Measurements from ENCODE around the gene RPP21.

Gene RPP21

DNA sequence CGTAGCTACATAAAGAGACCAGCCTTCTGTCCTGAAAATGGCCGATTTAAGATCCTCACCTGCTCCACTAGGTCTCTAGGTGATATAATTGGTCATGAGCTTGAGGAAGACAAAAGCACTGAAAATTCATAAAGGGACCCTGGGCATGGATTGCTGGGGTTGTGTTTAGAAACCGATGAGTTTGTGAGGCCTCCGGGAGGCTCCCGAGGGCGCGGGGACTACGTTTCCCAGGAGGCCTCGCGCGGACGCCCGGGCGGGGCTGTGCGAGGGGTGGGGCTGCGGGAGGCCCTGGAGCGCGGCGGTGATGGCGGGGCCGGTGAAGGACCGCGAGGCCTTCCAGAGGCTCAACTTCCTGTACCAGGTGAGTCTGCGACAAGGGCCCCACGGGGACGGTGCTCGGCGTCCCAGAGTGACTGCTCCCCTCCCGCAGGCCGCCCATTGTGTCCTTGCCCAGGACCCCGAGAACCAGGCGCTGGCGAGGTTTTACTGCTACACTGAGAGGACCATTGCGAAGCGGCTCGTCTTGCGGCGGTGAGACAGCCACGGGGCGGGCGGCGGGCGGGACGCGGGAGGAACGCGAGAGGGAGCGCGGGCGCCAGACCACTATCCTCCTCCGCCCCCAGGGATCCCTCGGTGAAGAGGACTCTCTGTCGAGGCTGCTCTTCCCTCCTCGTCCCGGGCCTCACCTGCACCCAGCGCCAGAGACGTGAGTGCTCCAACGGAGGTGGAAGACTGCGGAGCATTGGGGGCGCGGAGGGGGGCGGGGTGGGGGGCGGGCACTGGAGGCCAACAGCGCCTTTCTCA, at the start of gene RPP21:
Gene RPP21 (plus strand): TSS at position 289 of the 804 bp plus-strand sequence. CDS start 16 bp downstream, at position 305.
- Histone ChIP-seq H3K27me3 (ENCODE audit: insufficient read depth, low read length) (no peaks in the 10 kb centered on the region), H3K4me3 (ENCODE audit: low read length) (peak within 1 kb of the TSS; percentile 86), H3K36me3 (ENCODE audit: insufficient read depth, low read depth, low read length) (peaks cover 35% of the 10 kb centered on the region), H3K27ac (ENCODE audit: low read length) (peak within 1 kb of the TSS; percentile 87), H3K4me1 (ENCODE audit: insufficient read depth, low read length) (0 out of 2 replicates have a peak, but pooled peaks cover 3% of the 10 kb centered on the region), H3K9ac (ENCODE audit: low read depth, low read length) (peak within 1 kb of the TSS; percentile 91; the same call in 1 of the 2 replicates), H3K9me3 (ENCODE audit: insufficient read depth, low read depth, low read length) (no peaks in the 10 kb centered on the region)

DNA sequence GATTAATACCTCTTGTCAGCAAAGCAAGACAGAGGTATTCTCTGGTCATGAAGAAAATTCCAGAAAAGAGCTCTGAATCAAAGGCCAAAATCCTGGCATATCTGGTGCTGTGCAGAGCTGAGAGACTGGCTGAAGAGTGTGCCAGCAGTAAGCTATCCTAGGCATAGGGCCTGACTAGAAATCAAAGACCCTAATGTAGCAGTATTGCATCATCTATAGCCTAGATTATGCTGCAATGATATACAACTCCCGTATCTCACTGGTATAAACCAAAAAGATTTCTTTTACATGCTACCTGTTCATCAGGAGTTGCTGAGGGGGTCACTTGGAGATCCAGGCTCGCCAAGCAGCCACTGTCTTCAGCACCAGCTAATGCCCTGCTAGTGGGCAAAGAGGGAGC, 49.1 kb upstream of the RPP21 start:
- no peak overlapping the region for H3K27ac ChIP-seq (ENCODE audit: low read length)
- peaks cover 60% of the 10 kb centered on the region for H3K36me3 ChIP-seq (ENCODE audit: insufficient read depth, low read depth, low read length)
- H3K9ac ChIP-seq (ENCODE audit: low read depth, low read length), result no peak overlapping the region
- no peak overlapping the region for H3K4me3 ChIP-seq (ENCODE audit: low read length)
- peaks cover 73% of the 10 kb centered on the region for H3K9me3 ChIP-seq (ENCODE audit: insufficient read depth, low read depth, low read length)
- no peaks in the 10 kb centered on the region for H3K4me1 ChIP-seq (ENCODE audit: insufficient read depth, low read length)
- no peaks in the 10 kb centered on the region for H3K27me3 ChIP-seq (ENCODE audit: insufficient read depth, low read length)

DNA sequence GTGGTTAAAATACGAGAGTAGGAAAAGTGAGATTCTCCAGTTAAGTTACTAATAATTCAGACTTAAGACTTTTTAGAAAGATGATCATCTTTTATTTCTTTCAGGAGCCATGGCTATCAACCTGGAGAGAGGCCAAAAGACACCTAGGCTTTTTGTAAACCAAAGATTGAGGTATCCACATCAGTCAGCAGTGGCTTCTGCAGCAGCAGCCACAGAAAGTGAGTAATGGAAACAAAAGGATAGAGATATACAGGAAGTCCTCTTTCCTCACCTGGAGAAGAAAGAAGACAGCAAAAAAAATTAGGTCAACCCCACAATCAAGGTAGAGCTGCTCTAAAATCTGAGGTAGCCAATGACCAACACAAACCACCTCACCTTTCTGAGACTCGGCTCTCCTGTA, 41.0 kb upstream of the RPP21 start:
- Histone ChIP-seq H3K27me3 (ENCODE audit: insufficient read depth, low read length) (no peaks in the 10 kb centered on the region), H3K4me3 (ENCODE audit: low read length) (no peak overlapping the region), H3K27ac (ENCODE audit: low read length) (no peak overlapping the region), H3K9ac (ENCODE audit: low read depth, low read length) (no peak overlapping the region), H3K4me1 (ENCODE audit: insufficient read depth, low read length) (no peaks in the 10 kb centered on the region), H3K9me3 (ENCODE audit: insufficient read depth, low read depth, low read length) (peaks cover 59% of the 10 kb centered on the region), H3K36me3 (ENCODE audit: insufficient read depth, low read depth, low read length) (peaks cover 73% of the 10 kb centered on the region)

DNA sequence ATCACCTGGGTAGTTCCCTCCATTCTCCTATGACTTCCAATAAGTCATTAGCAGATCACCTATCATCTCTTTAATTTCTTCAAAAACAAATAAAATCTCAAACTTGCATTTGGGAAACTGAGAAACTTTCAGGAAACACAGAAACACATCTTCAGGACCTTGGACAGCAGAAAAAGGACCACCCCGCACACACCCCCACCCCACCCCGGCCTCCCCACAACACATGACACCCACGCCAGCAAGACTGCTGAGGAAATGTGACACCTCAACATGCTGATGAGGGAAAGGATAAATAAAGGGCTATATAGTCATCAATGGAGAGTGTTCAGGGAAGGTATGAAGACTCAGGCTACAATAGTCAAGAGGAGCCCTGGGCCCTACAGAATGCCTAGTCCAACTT, 33.9 kb upstream of the RPP21 start:
- Histone ChIP-seq H3K4me1 (ENCODE audit: insufficient read depth, low read length) (no peaks in the 10 kb centered on the region), H3K4me3 (ENCODE audit: low read length) (no peak overlapping the region), H3K27me3 (ENCODE audit: insufficient read depth, low read length) (no peaks in the 10 kb centered on the region), H3K27ac (ENCODE audit: low read length) (no peak overlapping the region), H3K36me3 (ENCODE audit: insufficient read depth, low read depth, low read length) (peaks cover 70% of the 10 kb centered on the region), H3K9ac (ENCODE audit: low read depth, low read length) (no peak overlapping the region), H3K9me3 (ENCODE audit: insufficient read depth, low read depth, low read length) (no peaks in the 10 kb centered on the region)

DNA sequence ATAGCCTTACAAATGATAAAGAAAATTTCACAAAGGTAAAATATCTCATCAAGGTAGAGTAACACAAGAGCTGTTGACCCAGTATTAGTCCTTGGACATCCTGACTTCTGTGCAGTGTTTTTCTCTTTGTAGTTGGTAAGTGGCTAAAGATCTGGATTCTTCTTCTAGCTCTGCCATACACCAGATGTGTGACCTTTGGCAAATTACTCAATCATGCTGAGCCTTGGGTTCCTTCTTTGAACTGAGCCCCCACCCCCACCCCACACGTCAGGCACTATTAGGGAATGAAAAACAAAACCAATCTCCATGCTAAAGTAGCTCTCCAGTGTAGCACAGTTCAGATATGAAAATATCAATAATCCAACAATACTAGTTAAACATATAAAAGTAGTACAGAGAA, 33.3 kb upstream of the RPP21 start:
- H3K4me1 ChIP-seq (ENCODE audit: insufficient read depth, low read length), result no peaks in the 10 kb centered on the region
- no peaks in the 10 kb centered on the region for H3K9me3 ChIP-seq (ENCODE audit: insufficient read depth, low read depth, low read length)
- no peak overlapping the region for H3K9ac ChIP-seq (ENCODE audit: low read depth, low read length)
- no peak overlapping the region for H3K4me3 ChIP-seq (ENCODE audit: low read length)
- H3K36me3 ChIP-seq (ENCODE audit: insufficient read depth, low read depth, low read length), result peaks cover 70% of the 10 kb centered on the region
- H3K27me3 ChIP-seq (ENCODE audit: insufficient read depth, low read length), result no peaks in the 10 kb centered on the region
- H3K27ac ChIP-seq (ENCODE audit: low read length), result no peak overlapping the region

DNA sequence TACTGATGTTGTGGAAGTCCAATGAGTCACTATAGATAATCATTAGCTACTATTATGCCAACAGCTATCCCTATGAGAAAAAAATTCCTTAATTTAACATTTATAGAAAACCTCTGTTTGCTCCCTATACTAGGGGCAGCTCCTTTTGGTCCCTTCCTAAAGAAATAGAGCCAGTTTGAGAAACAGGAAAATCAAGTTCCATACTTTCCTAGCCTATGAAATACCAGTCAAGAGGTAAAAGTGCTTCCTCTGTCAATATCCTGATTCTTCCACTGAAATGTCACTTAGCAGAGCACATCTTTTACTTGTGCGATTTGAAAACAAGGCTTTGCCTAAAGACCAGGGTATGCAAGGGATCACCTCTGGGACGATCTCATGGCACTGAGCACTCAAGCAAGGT, 32.7 kb upstream of the RPP21 start:
- H3K9me3 ChIP-seq (ENCODE audit: insufficient read depth, low read depth, low read length), result no peaks in the 10 kb centered on the region
- H3K4me1 ChIP-seq (ENCODE audit: insufficient read depth, low read length), result no peaks in the 10 kb centered on the region; the same call in 1 of the 2 replicates
- H3K9ac ChIP-seq (ENCODE audit: low read depth, low read length), result no peak overlapping the region
- H3K36me3 ChIP-seq (ENCODE audit: insufficient read depth, low read depth, low read length), result peaks cover 67% of the 10 kb centered on the region
- H3K27me3 ChIP-seq (ENCODE audit: insufficient read depth, low read length), result no peaks in the 10 kb centered on the region
- no peak overlapping the region for H3K27ac ChIP-seq (ENCODE audit: low read length)
- no peak overlapping the region for H3K4me3 ChIP-seq (ENCODE audit: low read length)

DNA sequence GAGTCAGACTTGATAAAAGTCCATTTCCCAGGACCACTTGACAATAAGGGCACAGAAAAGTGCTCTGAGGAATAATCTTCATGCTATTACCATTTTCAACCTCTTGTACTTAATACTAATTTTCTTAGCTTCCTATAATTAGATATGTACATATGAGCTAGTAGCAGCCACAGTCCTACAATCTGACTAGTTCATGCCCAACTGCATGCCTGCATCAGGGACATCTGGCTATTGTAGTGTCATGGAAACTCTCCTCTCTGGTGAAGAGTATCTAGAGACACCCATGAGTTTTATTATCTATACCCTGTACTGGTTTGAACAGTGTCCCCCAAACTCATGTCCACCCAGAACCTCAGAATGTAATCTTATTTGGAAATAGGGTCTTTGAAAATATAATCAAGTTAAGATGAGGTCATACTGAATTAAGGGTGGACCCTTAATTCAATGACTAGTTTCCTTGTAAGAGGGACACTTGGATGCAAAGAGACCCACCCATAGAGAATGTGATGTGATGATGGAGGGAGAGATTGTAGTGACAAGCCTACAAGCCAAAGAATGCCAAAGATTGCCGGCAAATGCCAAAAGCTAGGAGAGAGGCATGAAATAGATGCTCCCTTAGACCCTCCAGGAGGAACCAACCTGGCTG, 32.2 kb upstream of the RPP21 start:
- H3K27me3 ChIP-seq (ENCODE audit: insufficient read depth, low read length), result no peaks in the 10 kb centered on the region
- peaks cover 4% of the 10 kb centered on the region; the same call in 1 of the 2 replicates for H3K4me1 ChIP-seq (ENCODE audit: insufficient read depth, low read length)
- H3K27ac ChIP-seq (ENCODE audit: low read length), result no peak overlapping the region
- H3K4me3 ChIP-seq (ENCODE audit: low read length), result no peak overlapping the region
- H3K9me3 ChIP-seq (ENCODE audit: insufficient read depth, low read depth, low read length), result no peaks in the 10 kb centered on the region
- H3K9ac ChIP-seq (ENCODE audit: low read depth, low read length), result no peak overlapping the region
- H3K36me3 ChIP-seq (ENCODE audit: insufficient read depth, low read depth, low read length), result peaks cover 63% of the 10 kb centered on the region

DNA sequence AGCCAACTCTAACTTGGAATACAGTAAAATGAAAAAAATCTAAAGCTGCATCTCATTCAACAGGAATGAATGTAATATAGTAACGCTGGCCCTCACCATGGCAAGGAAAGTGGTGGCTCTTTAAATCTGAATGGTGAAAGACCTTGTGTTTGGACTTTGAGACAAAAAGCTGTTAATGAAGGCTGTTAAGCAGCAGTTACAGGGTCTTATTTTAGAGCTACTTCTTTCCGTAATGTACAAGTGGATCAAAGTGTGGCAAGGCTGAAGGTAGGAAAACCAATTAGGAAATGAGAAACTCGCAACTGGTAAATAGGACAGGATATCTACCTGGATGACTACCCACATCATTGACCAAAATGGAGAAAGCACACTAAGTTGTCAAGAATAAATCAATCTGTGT, 29.8 kb upstream of the RPP21 start:
- no peak overlapping the region for H3K9ac ChIP-seq (ENCODE audit: low read depth, low read length)
- H3K27ac ChIP-seq (ENCODE audit: low read length), result no peak overlapping the region
- H3K4me1 ChIP-seq (ENCODE audit: insufficient read depth, low read length), result peaks cover 19% of the 10 kb centered on the region; the same call in 1 of the 2 replicates
- no peaks in the 10 kb centered on the region for H3K9me3 ChIP-seq (ENCODE audit: insufficient read depth, low read depth, low read length)
- no peaks in the 10 kb centered on the region for H3K27me3 ChIP-seq (ENCODE audit: insufficient read depth, low read length)
- H3K36me3 ChIP-seq (ENCODE audit: insufficient read depth, low read depth, low read length), result peaks cover 51% of the 10 kb centered on the region
- no peak overlapping the region for H3K4me3 ChIP-seq (ENCODE audit: low read length)

DNA sequence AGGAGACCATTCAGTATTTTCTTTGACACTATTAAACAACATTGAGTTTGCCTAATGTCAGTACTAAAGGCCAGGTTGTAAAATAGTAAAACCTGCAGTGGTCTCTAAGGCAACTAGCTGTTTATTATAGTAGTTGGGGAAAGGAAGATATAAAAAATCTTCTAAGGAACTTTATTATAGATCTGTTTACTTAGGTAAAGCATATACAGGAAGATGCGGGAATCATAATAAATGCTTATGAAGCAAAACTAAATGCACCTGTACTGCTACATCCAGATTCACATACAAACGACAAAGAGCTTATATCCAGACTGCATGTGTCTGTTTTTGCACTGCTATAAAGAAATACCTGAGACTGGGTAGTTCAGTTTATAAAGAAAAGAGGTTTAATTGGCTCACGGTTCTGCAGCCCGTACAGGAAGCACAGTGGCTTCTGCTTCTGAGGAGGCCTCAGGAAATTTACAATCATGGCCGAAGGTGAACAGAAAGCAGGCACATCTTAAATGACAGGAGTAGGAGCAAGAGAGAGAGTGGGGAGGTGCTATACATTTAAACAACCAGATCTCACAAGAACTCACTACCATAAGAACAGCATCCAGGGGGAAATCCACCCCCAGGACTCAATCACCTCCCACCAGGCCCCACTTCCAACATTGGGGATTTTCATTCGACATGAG, 26.9 kb upstream of the RPP21 start:
- H3K4me1 ChIP-seq (ENCODE audit: insufficient read depth, low read length), result peaks cover 39% of the 10 kb centered on the region

DNA sequence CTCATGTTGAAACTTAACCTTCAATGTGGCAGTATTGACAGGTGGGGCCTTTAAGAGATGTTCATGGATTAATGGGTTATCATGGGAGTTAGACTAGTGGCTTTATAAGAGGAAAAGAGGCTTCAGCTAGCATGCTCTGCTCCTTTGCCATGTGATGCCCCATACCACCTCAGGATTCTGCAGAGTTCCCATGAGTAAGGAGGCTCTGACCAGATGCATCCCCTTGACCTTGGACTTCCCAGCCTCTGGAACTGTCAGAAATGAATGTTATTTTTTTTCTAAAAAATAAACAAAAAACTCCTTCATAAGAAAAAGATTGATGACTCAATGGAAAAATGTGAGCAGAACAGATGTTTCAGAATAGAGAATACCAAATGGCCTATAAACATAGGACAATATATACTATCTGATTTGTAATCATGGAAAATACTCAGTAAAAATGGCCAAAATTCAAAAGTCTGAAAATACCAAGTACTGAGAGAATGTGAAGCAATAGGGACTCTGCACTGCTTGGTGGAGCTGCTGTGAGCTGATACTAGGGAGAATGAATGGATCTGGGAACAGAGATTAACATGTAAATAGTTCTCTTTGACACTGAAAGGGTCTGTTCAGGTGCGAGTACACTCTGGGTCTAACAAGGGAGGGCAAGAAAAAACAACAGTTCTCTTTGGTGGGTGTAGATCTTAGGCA, 25.7 kb upstream of the RPP21 start:
- peaks cover 49% of the 10 kb centered on the region for H3K4me1 ChIP-seq (ENCODE audit: insufficient read depth, low read length)
- H3K9me3 ChIP-seq (ENCODE audit: insufficient read depth, low read depth, low read length), result no peaks in the 10 kb centered on the region
- H3K27me3 ChIP-seq (ENCODE audit: insufficient read depth, low read length), result no peaks in the 10 kb centered on the region
- H3K9ac ChIP-seq (ENCODE audit: low read depth, low read length), result no peak overlapping the region
- H3K36me3 ChIP-seq (ENCODE audit: insufficient read depth, low read depth, low read length), result peaks cover 28% of the 10 kb centered on the region
- no peak overlapping the region for H3K27ac ChIP-seq (ENCODE audit: low read length)
- peak overlapping the region; percentile 34; the same call in 1 of the 2 replicates for H3K4me3 ChIP-seq (ENCODE audit: low read length)

More for the DNA sequence above, 26.9 kb upstream of the RPP21 start:
- Histone ChIP-seq H3K9me3 (ENCODE audit: insufficient read depth, low read depth, low read length) (no peaks in the 10 kb centered on the region), H3K4me3 (ENCODE audit: low read length) (no peak overlapping the region), H3K27me3 (ENCODE audit: insufficient read depth, low read length) (no peaks in the 10 kb centered on the region), H3K27ac (ENCODE audit: low read length) (no peak overlapping the region), H3K36me3 (ENCODE audit: insufficient read depth, low read depth, low read length) (peaks cover 40% of the 10 kb centered on the region), H3K9ac (ENCODE audit: low read depth, low read length) (no peak overlapping the region)

DNA sequence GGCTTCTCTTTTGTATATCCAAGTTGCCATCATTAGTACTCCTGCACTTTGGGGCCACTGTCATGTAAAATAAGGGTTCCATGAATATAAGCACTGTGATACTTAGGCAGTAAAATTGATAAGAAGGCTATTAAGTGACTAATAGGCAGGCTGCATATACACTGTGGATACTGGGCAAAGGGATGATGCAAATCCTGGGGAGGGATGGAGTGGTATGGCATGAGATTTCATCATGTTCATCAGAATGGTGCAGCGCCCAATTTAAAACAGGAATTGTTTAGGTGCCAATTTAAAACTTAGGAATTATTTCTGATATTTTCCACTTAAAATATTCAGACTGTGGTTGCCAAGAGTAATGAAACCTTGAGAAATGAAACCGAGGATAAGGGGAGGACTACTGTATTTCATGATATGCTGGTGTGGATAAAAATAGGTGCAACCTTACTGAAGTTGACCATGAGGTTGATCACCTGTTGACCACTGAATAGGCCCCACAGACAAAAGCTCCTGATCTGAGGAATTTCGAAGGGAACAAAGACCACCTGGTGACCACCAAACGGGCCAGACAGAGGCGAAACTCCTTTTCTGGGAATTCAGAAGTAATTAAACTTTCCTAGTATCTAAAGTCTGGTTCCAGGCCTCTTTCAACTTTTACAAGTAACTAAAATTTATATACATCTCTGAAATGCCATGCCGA, 23.1 kb upstream of the RPP21 start:
- Histone ChIP-seq H3K27ac (ENCODE audit: low read length) (peak overlapping the region; percentile 25), H3K4me3 (ENCODE audit: low read length) (peak overlapping the region; percentile 58), H3K36me3 (ENCODE audit: insufficient read depth, low read depth, low read length) (peaks cover 7% of the 10 kb centered on the region; the same call in 1 of the 2 replicates), H3K4me1 (ENCODE audit: insufficient read depth, low read length) (peaks cover 50% of the 10 kb centered on the region), H3K9ac (ENCODE audit: low read depth, low read length) (peak overlapping the region; percentile 58; the same call in 1 of the 2 replicates), H3K27me3 (ENCODE audit: insufficient read depth, low read length) (no peaks in the 10 kb centered on the region), H3K9me3 (ENCODE audit: insufficient read depth, low read depth, low read length) (no peaks in the 10 kb centered on the region)

All from iPS-20b (cell line).